ENCODE data around the gene FGD2. TPM values are rescaled to one million over a fixed set of nuclear protein-coding genes. Genes with fewer than 3 reads are reported as not detected.
A peak's percentile ranks its signal among the peaks of the same experiment; 100 is the strongest.

Gene FGD2
- total RNA-seq, 1 experiment from 2014 or later: 1.2 TPM

- no peak for DNase-seq (ENCODE audit: low spot score)
- in situ Hi-C loops (cut with HindIII; ENCODE audit: low sequenced_read_pairs): no loop called here
Observed at GRCh38 chr6:36969988-36970891, 35.2 kb upstream of the FGD2 start.

- no peak for DNase-seq (ENCODE audit: low spot score)
- in situ Hi-C loops (cut with HindIII; ENCODE audit: low sequenced_read_pairs): no loop called here
Observed at GRCh38 chr6:36970892-36971842, 34.3 kb upstream of the FGD2 start.

GRCh38 chr6:36971921-36972673, 33.4 kb upstream of the FGD2 start:
- DNase-seq (ENCODE audit: low spot score): no peak
- in situ Hi-C loops (cut with HindIII; ENCODE audit: low sequenced_read_pairs): no loop called here

GRCh38 chr6:36973190-36973589, 32.3 kb upstream of the FGD2 start:
- in situ Hi-C loops (cut with HindIII; ENCODE audit: low sequenced_read_pairs): no loop called here
- no peak for DNase-seq (ENCODE audit: low spot score)

- in situ Hi-C loops (cut with HindIII; ENCODE audit: low sequenced_read_pairs): no loop called here
- DNase-seq (ENCODE audit: low spot score): no peak
Observed at GRCh38 chr6:36973647-36974046, 31.8 kb upstream of the FGD2 start.

GRCh38 chr6:36975231-36976006, 30.0 kb upstream of the FGD2 start:
- in situ Hi-C loops (cut with HindIII; ENCODE audit: low sequenced_read_pairs): no loop called here
- no peak for DNase-seq (ENCODE audit: low spot score)

GRCh38 chr6:36976007-36976264, 29.5 kb upstream of the FGD2 start:
- DNase-seq (ENCODE audit: low spot score): no peak
- in situ Hi-C loops (cut with HindIII; ENCODE audit: low sequenced_read_pairs): no loop called here

GRCh38 chr6:36976509-36976908, 28.9 kb upstream of the FGD2 start:
- in situ Hi-C loops (cut with HindIII; ENCODE audit: low sequenced_read_pairs): no loop called here
- DNase-seq (ENCODE audit: low spot score): no peak

- DNase-seq (ENCODE audit: low spot score): no peak
- in situ Hi-C loops (cut with HindIII; ENCODE audit: low sequenced_read_pairs): no loop called here
Observed at GRCh38 chr6:36976931-36977330, 28.5 kb upstream of the FGD2 start.

- in situ Hi-C loops (cut with HindIII; ENCODE audit: low sequenced_read_pairs): no loop called here
- DNase-seq (ENCODE audit: low spot score): no peak
Observed at GRCh38 chr6:36977470-36977941, 27.9 kb upstream of the FGD2 start.

GRCh38 chr6:36978421-36979346, 26.8 kb upstream of the FGD2 start:
- in situ Hi-C loops (cut with HindIII; ENCODE audit: low sequenced_read_pairs): no loop called here
- peak; percentile 10 for DNase-seq (ENCODE audit: low spot score)

- in situ Hi-C loops (cut with HindIII; ENCODE audit: low sequenced_read_pairs): no loop called here
- DNase-seq (ENCODE audit: low spot score): peak; percentile 89
Observed at GRCh38 chr6:36979347-36979742, 26.1 kb upstream of the FGD2 start.

- in situ Hi-C loops (cut with HindIII; ENCODE audit: low sequenced_read_pairs): no loop called here
- no peak for DNase-seq (ENCODE audit: low spot score)
Observed at GRCh38 chr6:36980129-36980528, 25.3 kb upstream of the FGD2 start.

- DNase-seq (ENCODE audit: low spot score): peak; percentile 45
- in situ Hi-C loops (cut with HindIII; ENCODE audit: low sequenced_read_pairs): no loop called here
Observed at GRCh38 chr6:36980876-36981619, 24.4 kb upstream of the FGD2 start.

GRCh38 chr6:36983538-36983937, 21.9 kb upstream of the FGD2 start:
- in situ Hi-C loops (cut with HindIII; ENCODE audit: low sequenced_read_pairs): no loop called here
- no peak for DNase-seq (ENCODE audit: low spot score)

GRCh38 chr6:36984581-36985416, 20.7 kb upstream of the FGD2 start:
- peak; percentile 19 for DNase-seq (ENCODE audit: low spot score)
- in situ Hi-C loops (cut with HindIII; ENCODE audit: low sequenced_read_pairs): no loop called here
